HL-60/S4 (cell line): ENCODE measurements around the gene SPATA31D3.
"Not testable (repeated sequence)": the region's sequence is repeated elsewhere in the genome, so short reads cannot be mapped to it uniquely, and the experiment has no call there.

Experiments
- in situ Hi-C: fragments of 300-500 bp; cut with MboI; formaldehyde crosslinking; loops from 2 replicates; pipeline ENCODE4 v1.14.3; 2022; ENCODE audit warnings: low sequenced_read_pairs

The SPATA31D3 gene

DNA sequence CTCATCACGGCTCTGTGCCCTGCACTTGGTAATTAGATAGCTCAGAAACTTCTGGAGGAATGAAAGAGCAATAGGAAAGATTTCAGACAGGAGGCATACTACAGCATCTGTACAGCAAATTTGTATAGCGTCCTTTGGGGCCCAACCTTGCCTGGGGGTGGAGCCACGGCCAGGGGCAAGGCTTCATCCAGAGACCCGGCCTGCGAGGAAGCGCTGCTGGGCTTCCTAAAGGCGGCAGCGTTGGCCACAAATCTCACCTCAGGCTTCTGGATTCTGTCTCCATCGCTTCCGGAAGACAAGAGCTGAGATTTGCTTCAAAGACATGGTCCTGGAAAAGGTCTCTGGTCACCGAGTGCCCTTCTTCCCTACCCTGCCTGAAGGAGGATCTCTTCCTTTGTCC is 33.1 kb downstream of the SPATA31D3 start:
- in situ Hi-C loops = no loop called here

DNA sequence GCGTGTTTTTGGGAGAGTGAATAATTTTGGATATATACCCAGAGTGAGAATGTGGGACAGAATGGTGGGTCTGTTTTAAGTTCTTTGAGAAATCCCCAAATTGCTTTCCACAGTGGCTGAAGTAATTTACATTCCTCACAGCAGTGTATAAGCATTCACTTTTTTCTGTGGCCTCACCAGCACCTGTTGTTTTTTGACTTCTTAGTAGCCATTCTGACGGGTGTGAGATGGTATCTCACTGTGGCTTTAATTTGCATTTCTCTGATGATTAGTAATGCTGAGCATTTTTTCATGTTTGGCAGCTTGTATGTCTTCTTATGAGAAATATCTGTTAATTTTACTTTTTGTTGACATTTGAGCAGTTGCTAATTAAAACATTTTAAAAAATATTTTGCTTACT is 35.9 kb downstream of the SPATA31D3 start:
- in situ Hi-C loops = no loop called here

DNA sequence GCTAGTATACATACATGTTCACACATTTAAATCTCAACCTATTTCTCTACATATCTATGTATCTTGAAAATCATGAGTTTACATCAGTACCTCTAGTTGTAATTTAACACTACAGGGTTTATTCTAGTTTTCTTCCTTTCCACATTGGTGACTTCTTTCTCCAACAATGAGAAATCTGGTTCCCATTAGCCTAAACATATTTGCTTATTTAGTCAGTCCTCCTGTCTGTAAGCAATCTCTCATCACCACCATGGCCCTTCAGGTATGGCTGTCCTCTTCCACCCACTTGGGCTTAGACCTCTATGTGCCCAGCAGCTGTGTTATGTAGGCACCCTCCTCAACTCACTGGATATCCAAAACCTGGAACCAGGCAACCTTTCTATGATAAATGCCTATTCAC is 37.3 kb downstream of the SPATA31D3 start:
- in situ Hi-C loops = no loop called here

DNA sequence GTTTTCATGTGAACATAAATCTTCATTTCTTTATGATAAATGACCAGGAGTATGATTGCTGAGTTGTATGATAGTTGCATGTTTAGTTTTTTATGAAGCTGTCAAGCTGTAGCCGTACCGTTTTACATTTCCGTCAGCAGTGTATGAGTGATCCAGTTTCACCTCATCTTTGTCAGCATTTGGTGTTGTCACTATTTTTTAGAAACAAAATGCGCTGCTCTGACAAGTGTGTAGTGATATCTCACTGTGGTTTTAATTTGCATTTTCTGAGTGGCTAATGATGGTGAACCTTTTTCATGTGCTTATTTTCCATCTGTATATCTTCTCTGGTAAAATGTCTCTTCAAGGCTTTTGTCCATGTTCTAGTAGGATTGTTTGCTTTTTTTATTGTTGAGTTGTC is 38.6 kb downstream of the SPATA31D3 start:
- in situ Hi-C loops = no loop called here

DNA sequence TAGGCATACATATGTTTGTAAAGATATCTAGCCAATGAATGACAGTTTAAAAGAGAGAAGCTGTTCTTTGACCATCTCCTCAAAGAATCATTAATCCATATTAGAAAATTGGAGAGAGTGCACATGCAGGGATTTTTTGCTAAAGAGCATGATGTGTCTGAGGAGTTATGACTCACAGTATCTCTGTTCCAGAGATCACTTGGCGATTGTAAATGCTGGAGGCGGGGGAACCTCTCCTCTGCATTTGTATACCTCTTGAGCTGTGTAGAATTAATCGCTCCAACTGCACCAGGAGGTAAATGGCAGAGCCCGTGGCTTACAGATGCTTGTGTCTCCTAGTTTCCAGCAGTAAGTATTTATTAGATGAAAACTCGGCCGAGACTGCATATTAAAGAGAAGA is 41.6 kb downstream of the SPATA31D3 start:
- in situ Hi-C loops = no loop called here

DNA sequence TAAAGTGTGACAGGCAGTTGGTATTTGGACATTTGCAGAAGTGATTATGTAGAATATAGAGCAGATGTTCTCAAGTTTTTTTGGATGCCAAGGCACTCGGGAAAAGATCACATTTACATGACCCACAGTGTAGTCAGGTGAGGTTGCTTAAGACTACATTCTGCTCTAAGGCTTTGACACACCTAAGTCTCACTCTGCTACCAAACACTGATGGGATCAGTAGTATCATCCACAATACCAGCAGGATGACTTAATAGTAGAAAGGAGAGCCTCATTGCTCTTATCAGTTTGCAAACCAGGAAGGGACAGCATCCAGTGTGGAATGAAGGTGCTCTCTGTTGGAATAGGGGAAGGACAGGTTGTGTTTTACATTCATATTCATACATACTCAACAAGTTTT is 42.8 kb downstream of the SPATA31D3 start:
- in situ Hi-C loops = no loop called here

DNA sequence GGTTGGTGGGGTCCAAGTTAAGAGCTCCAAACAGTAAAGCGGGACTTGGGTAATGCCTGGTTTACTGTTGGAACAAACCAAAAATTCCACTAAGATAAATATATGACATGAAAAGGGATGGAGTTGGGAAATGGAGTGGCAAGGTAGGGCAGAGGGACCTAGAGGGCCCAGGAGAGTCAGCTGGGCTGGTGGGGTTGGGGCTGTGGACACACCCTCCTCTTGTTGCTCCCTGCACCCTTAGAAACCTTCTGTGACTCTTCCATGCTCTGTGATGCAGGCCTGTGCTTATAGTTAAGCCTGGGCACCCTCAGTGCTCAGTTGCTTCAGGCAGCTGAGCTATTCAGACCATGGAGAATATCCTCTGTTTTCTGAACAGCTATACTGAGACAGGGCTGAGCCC is 45.2 kb downstream of the SPATA31D3 start, which contains the start of gene SPATA31D1:
TSS of gene SPATA31D1 (plus strand) at position 301 of the 400 bp plus-strand sequence. CDS start at position 348, 47 bp downstream.
- in situ Hi-C loops = not testable (repeated sequence)

DNA sequence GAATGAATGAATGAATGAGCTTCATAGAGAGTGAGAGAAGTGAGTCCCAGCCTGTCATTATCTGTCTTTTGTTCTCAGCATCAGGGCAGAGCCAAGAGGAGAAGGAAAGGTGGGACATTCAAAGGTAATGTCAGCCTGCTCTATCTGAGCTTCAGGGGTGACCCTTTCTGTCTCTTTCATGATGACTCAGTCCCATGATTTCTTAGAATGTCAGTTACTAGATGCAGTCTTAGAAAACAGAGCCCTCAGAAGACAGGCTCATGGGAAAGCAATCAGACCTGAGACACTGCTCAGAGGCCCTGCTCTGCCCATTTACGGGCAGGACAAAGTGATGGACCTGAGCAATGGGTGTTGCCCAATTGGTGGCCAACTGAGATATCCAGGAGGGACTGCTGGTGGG is 46.4 kb downstream of the SPATA31D3 start:
- in situ Hi-C loops = no loop called here

DNA sequence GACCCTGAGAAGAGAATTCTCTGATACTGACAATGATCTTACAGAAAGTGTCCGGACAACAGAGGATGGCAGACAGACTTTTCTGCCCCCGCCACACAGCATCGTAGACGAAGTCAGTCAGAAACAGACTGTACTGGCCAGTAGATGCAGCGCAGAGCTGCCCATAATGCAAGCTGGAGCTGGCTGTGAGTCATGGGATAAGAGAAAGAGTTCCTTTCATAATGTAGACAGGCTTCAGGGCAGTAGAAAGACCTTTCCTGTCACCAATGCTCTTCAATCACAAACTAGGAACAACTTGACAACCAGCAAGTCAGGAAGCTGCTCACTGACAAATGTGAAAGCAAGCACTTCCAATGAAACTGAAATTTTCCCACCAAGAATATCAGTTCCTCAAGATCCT is 50.4 kb downstream of the SPATA31D3 start:
- in situ Hi-C loops = no loop called here
